GM18526 (cell line): ENCODE results near the gene ASS1.

Experiments used
- POLR2A ChIP-seq: IDR thresholded peaks from 3 replicates; pipeline ENCODE4 v1.6.1; 2011; ENCODE audit not compliant: insufficient read length; ENCODE audit errors: extremely low read depth

ASS1 gene

DNA sequence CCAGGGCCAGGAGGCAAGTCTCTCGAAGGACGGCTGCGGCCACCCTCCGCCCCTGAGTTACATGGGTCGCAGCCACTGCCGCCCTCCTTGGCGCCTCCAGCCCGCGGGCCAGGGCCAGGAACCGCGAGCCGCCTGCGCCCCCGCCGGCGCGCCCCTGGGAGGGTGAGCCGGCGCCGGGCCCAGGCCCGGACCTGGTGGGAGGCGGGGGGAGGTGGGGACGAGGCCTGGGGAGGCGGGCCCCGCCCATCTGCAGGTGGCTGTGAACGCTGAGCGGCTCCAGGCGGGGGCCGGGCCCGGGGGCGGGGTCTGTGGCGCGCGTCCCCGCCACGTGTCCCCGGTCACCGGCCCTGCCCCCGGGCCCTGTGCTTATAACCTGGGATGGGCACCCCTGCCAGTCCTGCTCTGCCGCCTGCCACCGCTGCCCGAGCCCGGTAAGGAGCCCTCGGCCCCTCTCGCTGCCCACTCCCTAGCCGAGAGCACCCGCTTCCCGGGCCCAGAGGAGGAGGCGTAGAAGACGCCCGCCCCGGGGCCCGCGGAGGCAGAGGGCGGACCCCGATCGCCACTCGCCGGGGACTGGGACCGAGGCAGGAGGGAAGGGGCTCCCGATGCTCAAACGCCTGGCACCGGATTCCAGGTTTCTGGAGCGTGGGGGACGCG is at the start of gene ASS1:
Gene ASS1, plus strand, starts transcription at position 397 of the 657 bp plus-strand sequence. CDS start 7,268 bp downstream, outside the sequence.
- no peak for TF ChIP-seq POLR2A

DNA sequence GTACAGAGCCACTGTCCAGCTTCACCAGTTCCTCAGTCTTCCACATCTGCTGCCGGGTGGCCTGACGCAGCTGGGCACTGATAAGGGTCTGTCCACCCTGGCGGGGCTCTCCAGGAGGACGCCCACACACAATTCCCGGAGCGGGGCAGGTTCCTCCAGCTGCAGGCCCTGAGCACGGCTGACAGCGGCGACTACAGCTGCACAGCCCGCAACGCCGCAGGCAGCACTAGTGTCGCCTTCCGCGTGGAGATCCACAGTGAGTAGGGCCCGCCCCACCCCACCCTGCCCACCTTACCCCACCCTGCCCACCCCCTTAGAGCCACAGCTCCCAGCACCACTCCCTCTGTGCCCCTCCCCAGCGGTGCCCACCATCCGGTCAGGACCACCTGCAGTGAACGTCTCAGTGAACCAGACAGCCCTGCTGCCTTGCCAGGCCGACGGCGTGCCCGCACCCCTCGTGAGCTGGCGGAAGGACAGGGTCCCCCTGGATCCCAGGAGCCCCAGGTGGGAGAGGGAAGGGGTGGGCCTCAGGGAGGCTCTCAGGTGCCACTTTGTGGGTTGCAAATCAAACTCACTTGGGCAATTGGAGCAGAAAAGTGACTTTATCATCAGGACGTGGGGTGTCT is 48.8 kb upstream of the ASS1 start:
- no peak for TF ChIP-seq POLR2A

DNA sequence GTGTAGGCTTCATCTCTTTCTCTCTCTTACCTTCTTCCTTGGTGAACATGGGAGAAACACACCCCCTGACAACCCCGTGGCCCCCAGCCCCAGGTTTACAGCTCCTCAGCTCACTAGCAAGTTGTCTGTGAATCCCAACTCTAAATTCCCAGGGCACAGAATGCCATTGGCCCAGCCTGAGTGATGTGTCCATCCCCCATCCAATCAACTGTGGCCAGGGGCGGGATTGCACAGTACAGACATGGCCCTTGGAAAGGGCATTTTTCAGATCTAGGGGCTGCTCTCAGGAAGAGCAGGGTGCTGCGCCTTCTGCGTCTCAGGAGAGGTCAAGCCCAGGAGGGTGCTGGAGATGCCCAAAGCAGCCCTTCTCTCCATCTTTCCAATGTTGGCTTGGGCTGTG is 48.2 kb upstream of the ASS1 start:
- TF ChIP-seq POLR2A, result no peak

DNA sequence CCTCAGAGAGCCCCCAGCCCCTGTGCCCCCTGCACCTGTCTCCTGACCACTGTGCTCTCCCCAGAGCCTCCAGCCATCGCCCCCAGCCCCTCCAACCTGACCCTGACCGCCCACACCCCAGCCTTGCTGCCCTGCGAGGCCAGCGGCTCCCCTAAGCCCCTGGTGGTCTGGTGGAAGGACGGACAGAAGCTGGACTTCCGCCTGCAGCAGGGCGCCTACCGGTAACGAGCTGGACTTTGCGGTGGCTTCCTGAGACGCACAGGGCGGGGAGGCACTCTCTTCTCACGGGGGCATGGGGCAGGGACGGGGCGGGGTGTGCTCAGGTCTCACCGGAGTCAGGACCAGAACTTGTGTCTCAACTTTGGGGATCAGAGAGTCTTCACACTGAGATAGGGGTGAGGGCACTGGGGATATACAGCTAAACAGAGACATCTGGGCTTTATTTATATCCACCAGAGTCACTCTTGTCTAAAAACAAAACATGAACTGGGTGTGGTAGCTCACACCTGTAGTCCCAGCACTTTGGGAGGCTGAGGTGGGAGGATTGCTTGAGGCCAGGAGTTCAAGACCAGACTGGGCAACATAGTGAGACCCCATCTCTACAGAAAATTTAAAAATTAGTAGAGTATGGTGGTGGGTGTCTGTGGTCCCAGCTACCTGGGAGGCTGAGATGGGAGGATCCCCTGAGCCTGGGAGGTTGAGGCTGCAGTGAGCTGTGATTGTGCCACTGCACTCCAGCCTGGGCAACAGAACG is 46.1 kb upstream of the ASS1 start:
- no peak for TF ChIP-seq POLR2A

DNA sequence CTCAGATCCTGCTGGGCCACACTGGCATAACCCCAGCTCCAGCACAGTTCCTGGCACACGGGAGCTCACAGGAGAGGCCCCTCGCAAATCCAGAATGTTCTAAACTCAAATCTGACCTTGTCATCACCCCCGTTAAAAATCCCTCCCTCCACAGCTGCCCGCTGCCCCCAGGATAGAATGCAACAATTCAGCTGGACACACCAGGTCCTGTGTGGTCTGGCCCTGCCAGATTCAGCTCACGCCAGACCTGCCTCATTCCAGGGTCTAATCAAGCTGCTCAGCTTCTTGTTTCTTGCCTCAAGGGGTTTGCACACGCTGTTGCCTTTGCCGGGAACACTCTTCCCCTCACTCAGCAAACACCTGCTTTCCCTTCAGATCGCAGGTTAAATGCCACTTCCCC is 45.0 kb upstream of the ASS1 start:
- no peak for TF ChIP-seq POLR2A

DNA sequence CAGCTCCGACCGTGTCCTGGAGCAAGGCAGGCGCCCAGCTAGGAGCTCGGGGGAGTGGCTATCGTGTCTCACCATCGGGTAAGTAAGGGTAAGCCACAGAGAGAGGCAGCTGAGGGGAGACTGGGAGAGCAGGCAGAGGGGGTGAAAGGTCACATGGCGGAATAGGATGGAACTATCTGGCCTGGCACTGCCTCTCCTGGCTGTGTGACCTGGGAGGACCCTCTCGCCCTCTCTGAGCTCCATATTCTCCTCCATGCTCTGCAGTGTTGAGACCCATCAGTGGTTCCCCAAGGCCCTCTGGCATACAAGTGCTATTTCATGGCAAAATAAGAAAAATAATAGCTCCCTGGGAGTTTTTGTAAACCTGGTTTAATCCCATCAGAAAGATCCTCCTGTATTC is 43.9 kb upstream of the ASS1 start:
- TF ChIP-seq POLR2A, result no peak

DNA sequence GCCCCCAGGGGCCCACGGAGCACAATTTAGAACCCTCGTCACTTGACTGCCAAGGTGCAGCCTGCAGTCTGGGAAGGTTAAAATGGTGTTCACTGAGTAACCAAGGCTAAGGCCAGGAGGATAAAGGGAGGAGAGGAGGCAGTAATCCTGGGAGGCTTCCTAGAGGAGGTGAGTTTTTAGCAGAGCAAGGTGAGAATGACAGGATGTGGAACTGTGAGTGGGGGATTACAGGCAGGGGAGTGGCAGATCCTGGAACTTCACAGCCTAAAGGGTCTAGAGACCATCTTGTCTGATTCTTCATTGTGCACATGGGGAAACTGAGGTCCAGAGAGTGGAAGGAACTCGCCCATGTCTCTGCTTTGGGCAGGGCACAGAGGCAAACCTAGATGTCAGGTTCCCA is 42.5 kb upstream of the ASS1 start:
- no peak for TF ChIP-seq POLR2A

DNA sequence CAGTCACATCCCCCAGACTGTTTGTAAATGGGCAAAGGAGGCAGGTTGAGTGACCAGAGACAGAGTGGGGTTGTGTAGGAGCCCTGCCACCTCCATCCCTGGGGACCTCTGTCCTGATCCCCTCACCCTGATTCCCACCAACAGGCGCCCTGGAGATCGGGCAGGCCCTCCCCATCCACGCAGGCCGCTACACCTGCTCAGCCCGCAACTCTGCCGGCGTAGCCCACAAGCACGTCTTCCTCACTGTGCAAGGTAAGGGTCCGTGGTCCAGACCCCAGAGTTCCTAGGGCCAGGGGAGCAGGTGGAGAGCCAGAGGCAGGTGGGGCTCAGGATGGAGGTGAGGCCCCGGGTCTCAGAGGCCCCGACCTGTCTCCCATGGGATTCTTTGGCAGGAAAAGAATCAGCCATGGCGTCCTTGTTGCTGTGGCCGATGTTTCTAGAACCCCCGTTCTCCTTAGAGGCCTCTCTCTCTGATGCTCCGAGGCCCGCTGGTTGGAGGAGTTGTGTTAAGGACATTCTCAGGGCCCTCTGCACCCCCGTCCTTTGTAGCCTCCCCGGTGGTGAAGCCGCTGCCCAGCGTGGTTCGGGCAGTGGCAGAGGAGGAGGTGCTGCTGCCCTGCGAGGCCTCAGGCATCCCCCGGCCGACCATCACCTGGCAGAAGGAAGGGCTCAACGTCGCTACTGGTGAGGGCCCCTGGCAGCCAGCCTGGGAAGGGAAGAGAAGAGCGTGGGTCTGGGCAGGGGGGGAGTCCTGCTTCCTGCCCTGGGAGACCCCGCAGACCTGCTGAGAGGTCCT is 41.9 kb upstream of the ASS1 start:
- TF ChIP-seq POLR2A, result no peak

DNA sequence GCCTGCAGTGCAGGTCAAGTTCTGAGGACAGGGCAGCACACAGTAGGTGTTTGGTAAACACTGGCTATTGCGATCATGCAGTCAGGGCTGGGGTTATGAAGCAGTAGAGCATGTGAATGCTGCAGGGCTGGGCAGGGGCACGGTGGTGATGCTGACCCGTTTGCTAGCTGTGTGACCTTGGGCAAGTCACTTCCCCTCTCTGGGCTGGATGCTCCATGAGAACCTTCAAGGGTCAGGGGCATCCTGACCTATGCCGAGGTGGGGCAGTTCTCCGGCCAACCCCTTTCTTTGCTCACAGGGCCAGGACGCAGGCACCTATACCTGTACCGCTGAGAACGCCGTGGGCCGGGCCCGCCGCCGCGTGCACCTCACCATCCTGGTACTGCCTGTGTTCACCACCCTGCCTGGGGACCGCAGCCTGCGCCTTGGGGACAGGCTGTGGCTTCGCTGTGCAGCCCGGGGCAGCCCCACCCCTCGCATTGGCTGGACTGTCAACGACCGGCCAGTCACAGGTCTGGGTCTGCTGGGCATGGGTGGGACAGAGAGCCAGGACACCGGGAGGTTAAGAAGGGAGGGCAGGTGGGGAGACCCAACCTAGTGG is 39.0 kb upstream of the ASS1 start:
- no peak for TF ChIP-seq POLR2A

DNA sequence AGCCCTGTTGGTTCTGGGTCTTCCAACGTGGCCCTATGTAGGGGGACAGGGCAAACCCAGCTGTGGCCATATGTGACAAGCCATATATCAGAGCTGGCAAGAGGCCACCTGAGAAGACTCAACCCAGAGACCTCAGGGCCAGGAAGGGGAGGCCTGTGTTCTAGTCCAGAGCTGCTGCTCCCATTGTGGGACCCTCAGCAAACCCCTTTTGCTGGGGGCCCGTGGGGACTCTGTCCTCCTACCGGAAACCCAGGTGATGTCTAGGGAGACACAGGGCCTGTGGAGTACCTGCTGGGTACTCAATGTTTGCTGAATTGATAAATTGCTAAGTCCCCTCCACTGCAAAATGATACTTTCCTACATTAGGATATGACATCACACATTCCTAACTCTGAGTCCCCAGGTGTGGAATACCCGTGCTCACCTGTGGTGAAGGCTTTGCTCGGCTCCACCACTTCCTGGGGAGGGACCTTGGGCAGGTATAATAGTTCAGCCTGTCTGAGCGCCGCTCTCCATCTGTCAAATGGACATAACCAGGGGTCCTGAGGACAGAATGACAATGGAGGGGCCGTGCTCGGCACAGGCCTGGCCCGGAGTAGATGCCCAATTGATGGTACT is 38.4 kb upstream of the ASS1 start:
- no peak for TF ChIP-seq POLR2A

DNA sequence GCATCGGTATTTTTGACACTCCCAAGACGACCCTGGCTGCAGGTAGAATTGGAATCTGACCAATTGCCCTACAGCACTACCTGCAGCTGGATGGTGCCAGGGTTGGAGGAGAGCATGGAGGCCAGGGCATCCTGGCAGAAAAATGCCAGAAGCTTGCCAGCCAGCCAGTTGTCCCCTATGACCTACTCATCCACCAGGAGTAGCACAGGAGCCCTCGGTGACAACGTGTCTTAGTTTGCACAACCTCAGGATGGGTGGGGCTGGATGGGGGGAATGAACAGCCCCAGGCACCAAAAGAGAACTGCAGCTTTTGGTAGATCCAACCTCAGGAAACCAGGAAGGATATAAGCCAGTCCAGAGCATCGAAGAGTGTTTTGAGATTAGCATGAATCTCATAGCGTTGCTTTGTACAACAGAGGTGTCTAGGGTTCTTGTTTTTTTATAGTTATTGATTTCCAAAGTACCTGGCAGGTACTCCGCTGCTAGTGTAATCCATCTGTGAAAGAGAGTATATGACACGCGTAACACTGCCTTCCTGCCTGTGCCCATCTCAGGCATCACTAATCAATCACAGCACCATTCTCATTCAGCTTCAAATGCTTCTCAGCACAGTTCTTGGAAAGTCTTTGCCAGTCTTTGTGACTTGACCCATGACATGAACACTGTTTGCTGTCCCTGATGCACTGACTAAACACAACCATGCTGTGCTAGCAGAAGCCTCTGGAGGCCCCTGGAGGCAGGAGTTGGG is 36.7 kb upstream of the ASS1 start:
- TF ChIP-seq POLR2A, result no peak

DNA sequence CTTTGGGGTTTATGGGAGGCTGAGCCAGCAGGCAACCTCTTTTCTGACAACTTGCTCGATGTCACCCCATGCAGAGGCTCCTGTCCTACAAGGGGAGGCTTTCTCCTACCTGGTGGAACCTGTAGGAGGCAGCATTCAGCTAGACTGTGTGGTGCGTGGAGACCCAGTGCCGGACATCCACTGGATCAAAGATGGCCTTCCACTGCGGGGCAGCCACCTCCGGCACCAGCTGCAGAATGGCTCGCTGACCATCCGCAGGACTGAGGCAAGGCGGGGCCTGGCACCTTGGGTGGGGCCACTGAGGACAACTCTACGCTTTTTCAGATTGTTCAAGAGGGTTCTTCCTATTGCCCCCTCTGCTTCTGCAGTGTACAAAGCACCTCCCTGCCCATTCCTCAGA is 36.1 kb upstream of the ASS1 start:
- TF ChIP-seq POLR2A, result no peak

DNA sequence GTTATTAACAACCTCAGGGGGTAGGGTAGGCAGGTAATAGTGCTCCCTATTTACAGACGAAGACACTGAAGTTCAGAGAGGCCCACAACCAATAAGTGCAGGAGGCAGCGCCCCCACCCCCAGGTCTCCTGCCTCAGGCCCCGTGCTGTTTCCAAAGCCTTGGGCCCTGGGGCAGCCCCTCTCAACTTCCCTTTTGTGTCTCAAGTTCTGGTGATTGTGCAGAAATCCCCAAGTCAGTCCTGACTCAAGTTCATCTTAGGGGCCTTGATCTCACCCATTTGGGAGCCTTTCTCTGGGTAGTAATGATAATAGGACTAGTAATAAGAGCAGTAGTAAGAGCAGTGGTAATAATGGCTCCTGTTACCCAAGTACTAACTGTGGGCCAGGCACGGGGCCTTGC is 35.5 kb upstream of the ASS1 start:
- no peak for TF ChIP-seq POLR2A

DNA sequence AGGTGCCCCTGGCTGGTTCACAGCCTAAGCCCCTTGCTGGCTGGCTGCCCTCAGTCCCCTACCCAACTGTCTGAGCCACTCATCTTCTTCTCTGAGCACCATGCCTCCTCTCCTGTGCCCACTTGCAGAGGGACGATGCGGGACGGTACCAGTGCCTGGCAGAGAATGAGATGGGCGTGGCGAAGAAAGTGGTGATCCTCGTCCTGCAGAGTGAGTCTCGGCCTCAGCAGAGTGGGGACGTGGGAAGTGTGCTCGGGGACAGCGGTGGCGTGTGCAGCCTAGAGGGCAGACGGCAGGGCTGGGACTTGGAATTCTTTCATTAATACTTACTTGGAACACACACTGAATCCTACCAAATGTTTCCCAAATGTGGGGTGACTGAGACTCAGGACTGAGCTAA is 34.3 kb upstream of the ASS1 start:
- TF ChIP-seq POLR2A, result no peak

DNA sequence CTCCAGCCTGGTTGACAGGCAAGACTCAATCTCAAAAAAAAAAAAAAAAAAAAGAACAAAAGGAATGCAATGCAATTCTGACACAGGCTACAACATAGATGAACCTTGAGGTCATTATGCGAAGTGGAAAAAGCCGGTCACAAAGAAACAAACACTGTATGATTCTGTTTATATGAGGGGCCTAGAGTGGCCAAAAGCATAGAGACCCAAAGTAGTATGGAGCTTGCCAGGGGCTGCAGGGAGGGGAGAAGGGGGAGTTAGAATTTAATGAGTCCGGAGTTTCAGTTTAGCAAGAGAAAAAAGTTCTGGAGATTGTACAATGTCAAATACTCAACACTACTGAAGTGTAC is 33.2 kb upstream of the ASS1 start:
- TF ChIP-seq POLR2A, result no peak
